Neuron (in vitro differentiated cells): Measurements from ENCODE around the gene DSC1.
A peak's percentile ranks its signal among the peaks of the same experiment; 100 is the strongest.

ENCODE experiments used
- H2AFZ ChIP-seq: one replicate; pipeline ENCODE4 v1.6.1; 2013; ENCODE audit warnings: low read depth, mild to moderate bottlenecking, inconsistent platforms, low read length, moderate library complexity
- H3K27me3 ChIP-seq: one replicate; pipeline ENCODE4 v1.6.1; 2013; ENCODE audit warnings: low read length; ENCODE audit not compliant: insufficient read depth
- H3K36me3 ChIP-seq: one replicate; pipeline ENCODE4 v1.6.1; 2013; ENCODE audit warnings: low read length; ENCODE audit not compliant: insufficient read depth
- H3K4me1 ChIP-seq: one replicate; pipeline ENCODE4 v1.6.1; 2013; ENCODE audit warnings: low read length; ENCODE audit not compliant: insufficient read depth
- H3K4me3 ChIP-seq: 2 replicates; pipeline ENCODE4 v1.5.1; 2013; ENCODE audit warnings: mild to moderate bottlenecking, low read length, moderate library complexity
- H3K9me3 ChIP-seq: one replicate; pipeline ENCODE4 v1.6.1; 2013; ENCODE audit warnings: low read length

Gene DSC1

DNA sequence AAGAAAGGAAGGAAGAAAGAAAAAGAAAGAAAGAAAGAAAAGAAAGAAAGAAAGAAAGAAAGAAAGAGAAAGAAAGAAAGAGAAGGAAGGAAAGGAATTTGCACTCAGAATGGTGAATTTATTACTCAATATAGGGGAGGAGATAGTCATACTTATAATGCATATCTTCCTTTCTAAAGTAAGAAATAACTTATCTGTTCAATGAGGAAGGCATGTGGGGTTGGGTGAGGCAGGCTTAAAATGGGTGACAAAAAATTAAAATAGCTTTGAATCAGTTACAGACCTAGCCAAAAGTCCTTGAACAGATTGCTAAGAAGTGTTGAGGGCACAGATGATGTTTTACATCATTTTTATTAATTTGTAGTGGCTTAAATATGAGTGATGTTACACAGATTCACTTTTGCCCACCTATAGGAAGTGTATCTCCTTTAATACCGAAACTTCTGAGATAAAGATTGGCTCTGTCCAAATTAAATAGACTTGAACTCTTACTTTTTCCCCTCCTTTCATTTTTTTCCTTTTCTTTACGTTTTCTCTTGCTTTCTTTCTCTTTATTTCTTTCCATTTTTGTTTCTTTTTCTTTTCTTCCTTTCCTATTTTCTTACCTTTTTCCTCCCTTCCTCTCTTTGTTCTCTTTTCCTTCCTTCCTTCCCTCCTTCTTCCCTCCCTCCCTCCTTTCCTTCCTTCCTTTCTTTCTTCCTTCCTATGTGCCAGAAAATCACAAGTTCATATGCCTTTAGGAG is 45.6 kb downstream of the DSC1 start:
- no peaks in the 10 kb centered on the region for H3K4me1 ChIP-seq
- no peak overlapping the region for H3K4me3 ChIP-seq
- no peaks in the 10 kb centered on the region for H3K36me3 ChIP-seq
- H3K27me3 ChIP-seq = peaks cover 7% of the 10 kb centered on the region
- H3K9me3 ChIP-seq = no peaks in the 10 kb centered on the region
- H2AFZ ChIP-seq = no peak overlapping the region

DNA sequence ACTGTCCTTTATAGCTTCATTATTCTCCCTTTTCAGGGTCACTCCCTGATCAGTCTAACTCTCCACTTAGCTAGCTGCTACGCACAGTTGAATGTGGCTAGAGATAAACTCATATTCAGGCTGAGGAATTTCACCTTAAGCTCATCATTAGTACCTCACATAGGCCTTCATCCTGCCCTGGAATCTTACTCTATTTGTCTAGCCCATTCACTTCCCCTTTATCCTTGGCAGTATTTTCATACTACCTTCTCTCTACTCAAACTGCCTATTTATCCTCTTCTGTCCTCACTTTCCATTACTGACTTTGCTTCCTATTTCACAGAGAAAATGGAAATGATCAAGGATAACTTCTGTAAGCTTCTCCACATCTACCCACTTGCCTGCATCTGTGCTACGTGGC is 49.9 kb downstream of the DSC1 start:
- peaks cover 4% of the 10 kb centered on the region for H3K27me3 ChIP-seq
- no peak overlapping the region for H2AFZ ChIP-seq
- H3K36me3 ChIP-seq = no peaks in the 10 kb centered on the region
- no peaks in the 10 kb centered on the region for H3K4me1 ChIP-seq
- H3K4me3 ChIP-seq = no peak overlapping the region
- H3K9me3 ChIP-seq = no peaks in the 10 kb centered on the region

- no peaks in the 10 kb centered on the region for H3K9me3 ChIP-seq
- no peaks in the 10 kb centered on the region for H3K36me3 ChIP-seq
- H2AFZ ChIP-seq = no peak overlapping the region
Observed at GRCh38 chr18:31105733-31106132, 56.9 kb downstream of the DSC1 start.

GRCh38 chr18:31104444-31104843 is 58.2 kb downstream of the DSC1 start:
- no peak overlapping the region for H3K4me3 ChIP-seq
- no peaks in the 10 kb centered on the region for H3K36me3 ChIP-seq
- no peak overlapping the region for H2AFZ ChIP-seq
- no peaks in the 10 kb centered on the region for H3K9me3 ChIP-seq
- no peaks in the 10 kb centered on the region for H3K27me3 ChIP-seq
- H3K4me1 ChIP-seq = peaks cover 2% of the 10 kb centered on the region

More at GRCh38 chr18:31105733-31106132, 56.9 kb downstream of the DSC1 start:
- H3K27me3 ChIP-seq = no peaks in the 10 kb centered on the region
- no peak overlapping the region for H3K4me3 ChIP-seq
- H3K4me1 ChIP-seq = no peaks in the 10 kb centered on the region

DNA sequence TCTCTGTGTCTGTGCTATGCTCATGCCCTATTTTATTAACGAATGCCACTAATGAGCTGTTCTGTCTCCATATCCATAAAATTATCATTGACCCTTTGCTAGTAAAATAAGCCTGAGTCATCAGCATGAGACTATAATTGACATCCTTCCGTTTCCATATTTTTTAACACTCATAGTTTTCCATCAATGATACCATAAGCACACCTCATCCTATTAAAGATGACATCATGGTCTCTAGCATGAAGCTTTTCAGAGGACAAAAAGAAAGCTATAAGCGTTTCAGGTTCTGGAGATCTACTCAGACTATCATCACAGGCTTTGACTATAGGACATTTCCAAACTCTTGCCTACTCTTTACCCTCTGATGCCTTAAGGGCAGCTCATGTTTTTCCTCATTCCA is 59.2 kb downstream of the DSC1 start:
- no peaks in the 10 kb centered on the region for H3K9me3 ChIP-seq
- no peak overlapping the region for H3K4me3 ChIP-seq
- H3K36me3 ChIP-seq = no peaks in the 10 kb centered on the region
- no peaks in the 10 kb centered on the region for H3K27me3 ChIP-seq
- H2AFZ ChIP-seq = no peak overlapping the region
- peaks cover 2% of the 10 kb centered on the region for H3K4me1 ChIP-seq

DNA sequence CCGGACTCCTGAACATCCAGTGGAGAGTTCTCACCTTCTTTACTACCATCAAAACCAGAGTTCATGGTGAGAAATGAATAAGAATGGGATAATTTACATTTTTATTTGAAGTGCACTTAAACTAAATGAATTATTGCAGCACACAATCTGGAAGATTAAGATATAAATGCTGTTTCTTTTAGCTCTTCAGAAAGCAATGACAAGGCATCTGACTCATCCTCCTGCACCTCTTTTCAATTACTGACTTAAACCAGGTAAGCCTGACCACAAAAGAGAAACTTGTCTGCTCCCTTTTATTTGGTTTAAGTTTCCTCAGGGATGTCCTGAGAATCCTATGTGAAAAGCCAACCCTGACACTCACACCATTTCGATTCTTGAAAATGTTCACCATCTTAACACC is 59.7 kb downstream of the DSC1 start:
- H3K27me3 ChIP-seq = no peaks in the 10 kb centered on the region
- H3K4me1 ChIP-seq = peaks cover 2% of the 10 kb centered on the region
- no peak overlapping the region for H3K4me3 ChIP-seq
- H3K9me3 ChIP-seq = no peaks in the 10 kb centered on the region
- H2AFZ ChIP-seq = no peak overlapping the region
- H3K36me3 ChIP-seq = no peaks in the 10 kb centered on the region

DNA sequence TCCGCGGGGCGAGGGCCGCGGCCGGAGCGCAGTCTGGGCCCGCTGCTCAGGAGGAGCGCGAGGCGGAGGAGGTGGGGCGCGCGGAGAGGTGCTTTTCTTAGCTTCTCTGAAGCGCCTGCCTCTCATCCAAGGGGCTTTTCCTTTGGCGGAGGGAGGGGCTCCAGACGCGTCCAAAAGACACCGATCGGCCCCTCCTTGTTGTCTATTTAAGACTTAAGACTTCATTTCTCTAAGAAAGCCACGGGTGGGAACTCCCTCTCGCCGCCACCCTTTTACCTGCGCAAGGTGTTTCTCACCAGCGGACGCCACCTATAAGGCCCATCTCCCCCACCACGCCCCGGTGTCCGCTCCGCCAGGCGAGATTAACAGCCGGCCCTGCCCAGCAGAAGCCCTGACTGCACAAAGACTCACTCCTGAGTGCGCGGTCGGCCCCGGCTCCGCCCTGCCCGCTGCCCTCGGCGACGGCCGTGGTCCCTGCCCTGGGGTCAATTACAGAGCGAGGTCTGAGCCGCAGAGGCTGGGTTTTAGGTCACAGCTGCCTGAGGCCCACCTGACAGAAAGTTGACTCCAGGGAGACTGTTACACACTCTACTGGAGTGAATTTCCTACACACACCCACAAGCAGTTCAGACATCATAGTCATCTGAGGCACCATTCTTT is 60.5 kb downstream of the DSC1 start, which contains the start of gene DSC2:
Gene DSC2, minus strand, starts transcription at position 397 of the 660 bp plus-strand sequence. CDS start 450 bp downstream, outside the sequence.
- H3K9me3 ChIP-seq = no peaks in the 10 kb centered on the region
- H2AFZ ChIP-seq = peak within 1 kb of the TSS; percentile 99
- H3K36me3 ChIP-seq = no peaks in the 10 kb centered on the region
- H3K4me3 ChIP-seq = peak within 1 kb of the TSS; percentile 64
- H3K4me1 ChIP-seq = peaks cover 2% of the 10 kb centered on the region
- H3K27me3 ChIP-seq = no peaks in the 10 kb centered on the region

GRCh38 chr18:31101183-31102024 is 61.3 kb downstream of the DSC1 start:
- Histone ChIP-seq H3K4me3 (peak overlapping the region; percentile 64), H3K9me3 (no peaks in the 10 kb centered on the region), H3K36me3 (no peaks in the 10 kb centered on the region), H3K4me1 (peaks cover 2% of the 10 kb centered on the region), H3K27me3 (no peaks in the 10 kb centered on the region), H2AFZ (peak overlapping the region; percentile 99)

DNA sequence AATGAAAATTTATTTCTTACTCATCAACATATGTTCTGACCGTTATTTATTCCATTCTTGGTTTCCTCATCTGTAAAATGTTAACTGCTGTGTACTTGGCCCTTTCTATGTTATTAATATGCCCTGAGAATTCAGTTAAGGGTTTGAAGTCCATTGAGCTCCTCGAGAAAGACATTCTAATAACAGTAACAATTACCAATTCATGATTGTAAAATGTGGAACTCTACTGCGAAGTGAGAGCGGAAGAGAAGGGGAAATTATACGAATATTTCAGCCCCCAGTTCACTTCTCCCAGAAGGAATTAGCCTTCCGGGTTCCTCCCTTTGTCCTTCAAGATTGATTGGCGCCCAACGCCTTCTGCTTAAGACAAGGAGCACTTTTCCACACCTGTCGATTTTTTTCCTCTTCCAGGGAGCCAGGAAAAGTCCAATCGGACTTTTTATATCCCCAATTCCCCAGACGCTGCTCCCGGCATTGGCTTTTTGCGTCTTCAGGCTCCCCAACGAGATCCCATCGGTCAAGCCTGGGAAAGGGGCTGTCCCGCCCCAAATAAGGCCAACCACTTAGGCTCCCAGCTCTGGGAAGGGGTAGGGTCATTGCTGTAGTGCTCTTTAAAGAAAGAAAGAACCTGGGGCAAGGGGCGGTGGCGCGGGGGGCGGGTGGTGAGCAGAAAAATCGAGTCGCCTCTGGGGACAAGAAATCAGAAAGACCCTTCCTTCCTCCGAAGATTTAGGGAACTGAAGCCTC is 62.0 kb downstream of the DSC1 start:
- no peaks in the 10 kb centered on the region for H3K9me3 ChIP-seq
- H3K4me3 ChIP-seq = peak overlapping the region; percentile 64
- H3K36me3 ChIP-seq = no peaks in the 10 kb centered on the region
- peaks cover 2% of the 10 kb centered on the region for H3K4me1 ChIP-seq
- H2AFZ ChIP-seq = peak overlapping the region; percentile 99
- H3K27me3 ChIP-seq = no peaks in the 10 kb centered on the region

- Histone ChIP-seq H3K4me1 (peaks cover 2% of the 10 kb centered on the region), H3K36me3 (no peaks in the 10 kb centered on the region), H3K9me3 (no peaks in the 10 kb centered on the region), H2AFZ (no peak overlapping the region), H3K4me3 (no peak overlapping the region), H3K27me3 (no peaks in the 10 kb centered on the region)
Observed at GRCh38 chr18:31099450-31100230, 63.0 kb downstream of the DSC1 start.

GRCh38 chr18:31098878-31099277 is 63.8 kb downstream of the DSC1 start:
- Histone ChIP-seq H3K4me3 (no peak overlapping the region), H3K36me3 (no peaks in the 10 kb centered on the region), H3K9me3 (no peaks in the 10 kb centered on the region), H2AFZ (no peak overlapping the region), H3K4me1 (peaks cover 2% of the 10 kb centered on the region), H3K27me3 (no peaks in the 10 kb centered on the region)

DNA sequence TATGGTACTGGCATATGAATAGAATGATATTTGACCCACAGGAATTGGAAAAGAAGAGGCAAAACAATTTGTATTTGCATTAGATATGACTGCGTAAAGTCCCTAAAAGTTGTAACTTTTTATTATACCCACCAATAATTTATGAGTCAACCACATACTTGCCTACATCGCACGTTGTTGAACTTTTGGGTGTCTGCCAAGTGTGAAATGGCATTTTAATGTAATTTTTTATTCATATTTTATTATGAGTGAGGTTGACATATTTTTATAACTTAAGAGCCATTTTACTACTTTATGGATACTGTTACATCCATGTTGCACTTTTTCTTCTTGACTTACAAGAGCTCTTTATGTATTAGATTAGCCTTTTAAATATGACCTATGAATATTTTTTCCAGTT is 65.0 kb downstream of the DSC1 start:
- Histone ChIP-seq H3K4me3 (no peak overlapping the region), H3K9me3 (no peaks in the 10 kb centered on the region), H3K36me3 (no peaks in the 10 kb centered on the region), H2AFZ (no peak overlapping the region), H3K27me3 (no peaks in the 10 kb centered on the region), H3K4me1 (peaks cover 2% of the 10 kb centered on the region)
